IPS-18a (cell line): ENCODE results near the gene ANAPC2.
A peak's percentile ranks its signal among the peaks of the same experiment; 100 is the strongest.
"Not testable (repeated sequence)": the region's sequence is repeated elsewhere in the genome, so short reads cannot be mapped to it uniquely, and the experiment has no call there.

Experiments
- H3K27ac ChIP-seq: one replicate; pipeline ENCODE4 v1.5.1; 2013; ENCODE audit warnings: low read length
- H3K27me3 ChIP-seq: one replicate; pipeline ENCODE4 v1.6.1; 2013; ENCODE audit warnings: mild to moderate bottlenecking, low read length; ENCODE audit not compliant: control insufficient read depth, insufficient read depth
- H3K36me3 ChIP-seq: one replicate; pipeline ENCODE4 v1.6.1; 2013; ENCODE audit warnings: low read depth, low read length; ENCODE audit not compliant: control insufficient read depth
- H3K4me1 ChIP-seq: one replicate; pipeline ENCODE4 v1.6.1; 2013; ENCODE audit warnings: low read depth, low read length; ENCODE audit not compliant: control insufficient read depth
- H3K4me3 ChIP-seq: one replicate; pipeline ENCODE4 v1.5.1; 2013; ENCODE audit warnings: low read length
- H3K9ac ChIP-seq: one replicate; pipeline ENCODE4 v1.6.1; 2013; ENCODE audit warnings: mild to moderate bottlenecking, low read length, moderate library complexity
- H3K9me3 ChIP-seq: one replicate; pipeline ENCODE4 v1.6.1; 2013; ENCODE audit warnings: low read depth, low read length; ENCODE audit not compliant: control insufficient read depth

Gene ANAPC2

GRCh38 chr9:137138722-137139467 is 49.5 kb downstream of the ANAPC2 start, which contains the start of gene GRIN1:
Gene GRIN1 (plus strand): TSS chr9:137139154. CDS start chr9:137139487, 333 bp downstream.
- H3K36me3 ChIP-seq: no peaks in the 10 kb centered on the region
- H3K27me3 ChIP-seq: peaks cover 88% of the 10 kb centered on the region
- no peak within 1 kb of the TSS for H3K9ac ChIP-seq
- no peaks in the 10 kb centered on the region for H3K4me1 ChIP-seq
- no peak within 1 kb of the TSS for H3K27ac ChIP-seq
- no peak within 1 kb of the TSS for H3K4me3 ChIP-seq
- no peaks in the 10 kb centered on the region for H3K9me3 ChIP-seq

DNA sequence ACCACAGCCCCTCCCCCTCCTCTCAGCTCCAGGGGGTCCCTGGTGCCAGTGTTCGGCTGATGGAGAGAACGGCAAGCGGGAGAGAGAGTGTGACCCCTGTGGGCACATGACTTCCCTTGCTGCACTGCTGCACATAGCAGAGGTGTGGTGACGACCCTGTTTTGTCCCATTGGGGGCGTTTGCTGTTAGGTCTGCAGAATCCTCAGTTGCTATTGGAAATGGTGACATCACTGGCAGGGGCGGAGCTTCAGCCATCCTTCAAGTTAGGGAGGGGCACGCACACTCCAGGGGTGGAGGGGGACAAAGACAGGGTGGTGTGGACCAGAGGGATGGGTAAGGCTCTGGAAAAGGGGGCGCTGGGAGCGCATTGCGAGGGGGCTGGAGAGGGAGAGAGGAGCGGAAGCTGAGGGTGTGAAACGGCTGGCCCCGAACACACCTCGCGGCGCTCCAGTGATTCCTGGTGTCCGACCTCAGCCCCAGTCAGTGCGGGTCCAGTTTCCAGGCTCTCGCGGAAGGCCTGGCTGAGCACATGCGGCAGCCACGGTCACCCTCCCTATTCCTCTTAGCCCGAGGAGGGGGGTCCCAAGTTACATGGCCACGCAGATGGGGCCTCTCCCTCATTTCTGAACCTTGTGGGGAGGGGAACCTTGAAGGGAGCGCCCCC is 50.2 kb downstream of the ANAPC2 start:
- peaks cover 83% of the 10 kb centered on the region for H3K27me3 ChIP-seq
- no peak overlapping the region for H3K27ac ChIP-seq
- no peak overlapping the region for H3K4me3 ChIP-seq
- H3K9me3 ChIP-seq: no peaks in the 10 kb centered on the region
- H3K36me3 ChIP-seq: no peaks in the 10 kb centered on the region
- no peak overlapping the region for H3K9ac ChIP-seq
- H3K4me1 ChIP-seq: no peaks in the 10 kb centered on the region

DNA sequence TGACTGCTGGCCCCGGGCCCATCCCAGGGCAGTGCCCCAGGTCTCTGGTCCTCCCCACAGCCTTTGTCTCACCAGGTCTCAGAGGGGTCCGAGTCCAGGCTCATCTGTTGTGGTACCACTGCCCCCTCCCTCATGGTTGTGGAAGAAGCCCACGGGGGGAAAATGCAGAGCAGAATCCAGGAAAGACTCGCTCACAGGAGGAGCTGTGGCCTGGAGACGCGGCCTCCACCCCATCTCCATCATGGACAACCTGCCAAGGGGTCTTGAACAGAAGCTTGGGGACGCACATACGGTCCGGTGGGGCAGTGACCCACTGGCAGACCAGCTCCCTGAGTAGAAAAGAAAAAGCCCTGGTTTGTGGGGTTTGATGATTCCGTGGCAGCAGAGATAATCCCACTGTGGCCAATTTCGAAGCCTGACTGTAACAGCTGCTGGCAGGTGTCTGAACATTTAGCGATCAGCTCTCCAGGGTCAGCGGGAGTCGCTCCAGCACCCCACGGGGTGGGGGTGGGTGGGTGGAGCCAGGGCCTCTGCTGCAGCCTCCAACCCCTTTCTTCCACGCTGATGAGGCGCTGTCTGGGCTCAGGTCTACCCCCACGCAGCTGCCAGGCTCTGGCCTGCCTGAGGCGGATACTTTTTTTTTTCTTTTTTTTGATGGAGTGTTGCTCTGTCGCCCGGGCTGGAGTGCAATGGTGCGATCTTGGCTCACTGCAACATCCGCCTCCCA is 51.3 kb downstream of the ANAPC2 start:
- no peaks in the 10 kb centered on the region for H3K4me1 ChIP-seq
- H3K36me3 ChIP-seq: no peaks in the 10 kb centered on the region
- peaks cover 79% of the 10 kb centered on the region for H3K27me3 ChIP-seq
- H3K9ac ChIP-seq: no peak overlapping the region
- H3K4me3 ChIP-seq: no peak overlapping the region
- no peaks in the 10 kb centered on the region for H3K9me3 ChIP-seq
- no peak overlapping the region for H3K27ac ChIP-seq

- H3K9me3 ChIP-seq: no peaks in the 10 kb centered on the region
- no peak overlapping the region for H3K4me3 ChIP-seq
- H3K27me3 ChIP-seq: peaks cover 77% of the 10 kb centered on the region
- no peaks in the 10 kb centered on the region for H3K36me3 ChIP-seq
- no peaks in the 10 kb centered on the region for H3K4me1 ChIP-seq
- H3K9ac ChIP-seq: no peak overlapping the region
- H3K27ac ChIP-seq: no peak overlapping the region
Observed at GRCh38 chr9:137136261-137136880, 52.0 kb downstream of the ANAPC2 start.

DNA sequence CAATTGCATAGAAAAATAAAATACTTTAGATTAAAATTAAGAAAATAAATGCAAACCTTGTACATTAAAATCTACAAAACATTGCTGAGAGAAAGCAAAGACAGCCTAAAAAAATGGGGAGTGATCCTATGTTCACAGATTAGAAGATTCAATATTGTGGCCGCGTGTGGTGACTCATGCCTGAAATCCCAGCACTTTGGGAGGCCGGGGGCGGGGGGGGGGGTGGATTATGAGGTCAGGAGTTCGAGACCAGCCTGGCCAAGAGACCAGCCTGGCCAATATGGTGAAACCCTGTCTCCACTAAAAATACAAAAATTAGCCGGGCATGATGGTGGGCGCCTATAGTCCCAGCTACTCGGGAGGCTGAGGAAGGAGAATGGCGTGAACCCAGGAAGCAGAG is 53.2 kb downstream of the ANAPC2 start:
- H3K27ac ChIP-seq, H3K9ac ChIP-seq, H3K4me1 ChIP-seq, H3K36me3 ChIP-seq, H3K9me3 ChIP-seq, H3K4me3 ChIP-seq: not testable (repeated sequence)
- peaks cover 77% of the 10 kb centered on the region for H3K27me3 ChIP-seq

DNA sequence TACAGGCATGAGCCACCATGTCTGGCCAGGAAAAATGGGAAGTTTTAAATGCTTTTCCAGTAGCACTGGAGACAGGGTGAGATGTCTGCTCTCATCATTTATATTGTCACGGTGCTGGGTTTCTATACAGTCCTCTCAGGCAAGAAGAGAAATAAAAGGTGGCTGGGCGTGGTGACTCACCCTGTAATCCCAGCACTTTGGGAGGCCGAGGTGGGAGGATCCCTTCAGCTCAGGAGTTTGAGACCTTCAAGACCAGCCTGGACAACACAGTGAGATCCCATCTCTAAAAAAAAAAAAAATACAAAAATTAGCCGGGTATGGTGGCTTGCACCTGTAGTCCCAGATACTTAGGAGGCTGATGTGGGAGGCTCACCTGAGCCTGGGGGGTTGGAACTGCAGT is 54.2 kb downstream of the ANAPC2 start:
- Histone ChIP-seq H3K27me3 (peaks cover 68% of the 10 kb centered on the region), H3K9ac (no peak overlapping the region), H3K4me3 (no peak overlapping the region), H3K36me3 (no peaks in the 10 kb centered on the region), H3K27ac (no peak overlapping the region), H3K4me1 (no peaks in the 10 kb centered on the region), H3K9me3 (no peaks in the 10 kb centered on the region)

DNA sequence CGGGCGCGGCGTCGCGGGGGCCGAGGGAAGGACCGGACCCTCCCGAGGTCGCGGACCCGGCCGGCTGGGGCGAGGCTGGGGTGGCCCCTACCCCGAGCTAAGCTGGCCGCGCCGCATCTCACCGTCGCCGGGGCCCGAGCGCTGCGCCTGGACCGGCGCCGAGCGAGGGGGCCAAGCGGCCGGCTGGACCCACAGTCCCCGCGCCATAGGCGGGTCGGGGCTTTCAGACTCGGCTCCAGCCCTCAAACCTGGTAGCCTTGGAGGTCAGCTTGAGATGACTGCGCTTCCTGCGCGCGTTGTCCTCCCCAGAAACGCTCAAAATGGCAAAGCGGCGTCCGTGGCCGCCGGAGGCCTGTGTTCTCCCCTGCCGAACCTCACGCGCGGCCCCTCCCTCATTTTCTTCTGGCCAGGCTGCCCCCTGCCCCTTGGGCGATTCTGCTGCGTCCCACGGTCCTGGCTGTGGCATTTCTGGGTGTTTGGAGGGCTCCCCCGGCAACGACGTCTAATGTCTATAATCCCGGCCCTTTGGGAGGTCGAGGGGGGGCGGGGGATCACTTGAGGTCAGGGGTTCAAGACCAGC is 58.1 kb downstream of the ANAPC2 start:
- Histone ChIP-seq H3K27me3 (peaks cover 40% of the 10 kb centered on the region), H3K27ac (no peak overlapping the region), H3K36me3 (no peaks in the 10 kb centered on the region), H3K9me3 (no peaks in the 10 kb centered on the region), H3K4me1 (peaks cover 5% of the 10 kb centered on the region), H3K4me3 (peak overlapping the region; percentile 72), H3K9ac (peak overlapping the region; percentile 58)

DNA sequence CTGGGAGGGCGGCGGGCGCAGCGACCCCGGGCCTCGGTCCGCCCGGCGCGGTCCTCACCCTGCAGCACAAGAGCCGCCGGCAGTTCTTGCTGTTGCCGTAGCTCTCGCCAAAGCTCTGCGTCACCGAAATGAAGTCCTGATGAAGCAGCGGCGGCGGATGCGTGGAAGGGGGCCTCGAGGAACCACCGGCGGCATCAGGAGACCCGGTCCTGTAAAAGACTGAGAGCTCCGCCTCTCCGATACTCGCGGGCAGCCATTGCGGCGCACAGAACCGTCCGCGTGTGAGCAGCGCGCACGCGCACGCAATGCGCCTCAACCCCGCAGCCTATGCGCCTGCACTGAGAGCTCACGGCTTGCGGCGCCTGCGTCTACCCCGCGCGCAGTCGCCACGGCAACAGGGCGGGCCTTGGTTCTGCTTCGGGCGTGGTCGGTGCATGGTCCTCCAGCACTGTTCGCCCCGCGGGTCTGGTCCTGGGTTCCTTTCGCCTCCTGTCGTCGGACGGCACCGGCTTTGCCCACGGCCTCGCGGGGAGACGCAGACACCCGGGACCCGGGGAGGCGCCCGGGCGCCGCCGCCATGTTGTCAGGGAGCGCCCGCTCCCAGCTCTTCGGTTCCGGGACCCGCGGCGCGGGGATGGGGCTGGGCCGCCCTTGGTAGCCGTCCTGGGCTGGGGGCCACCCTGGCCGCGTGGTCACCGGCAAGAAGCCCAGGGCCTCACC is 58.7 kb downstream of the ANAPC2 start:
- peak overlapping the region; percentile 58 for H3K9ac ChIP-seq
- H3K27me3 ChIP-seq: peaks cover 35% of the 10 kb centered on the region
- peak overlapping the region; percentile 72 for H3K4me3 ChIP-seq
- peaks cover 5% of the 10 kb centered on the region for H3K4me1 ChIP-seq
- no peak overlapping the region for H3K27ac ChIP-seq
- H3K36me3 ChIP-seq: no peaks in the 10 kb centered on the region
- no peaks in the 10 kb centered on the region for H3K9me3 ChIP-seq

GRCh38 chr9:137128862-137129455 is 59.4 kb downstream of the ANAPC2 start:
- H3K4me3 ChIP-seq: peak overlapping the region; percentile 72
- peak overlapping the region; percentile 58 for H3K9ac ChIP-seq
- no peaks in the 10 kb centered on the region for H3K9me3 ChIP-seq
- H3K27me3 ChIP-seq: peaks cover 35% of the 10 kb centered on the region
- H3K27ac ChIP-seq: no peak overlapping the region
- peaks cover 5% of the 10 kb centered on the region for H3K4me1 ChIP-seq
- no peaks in the 10 kb centered on the region for H3K36me3 ChIP-seq

- H3K9ac ChIP-seq: peak overlapping the region; percentile 58
Observed at GRCh38 chr9:137128158-137128861, 60.0 kb downstream of the ANAPC2 start.

More at GRCh38 chr9:137128158-137128861, 60.0 kb downstream of the ANAPC2 start:
- Histone ChIP-seq H3K4me3 (peak overlapping the region; percentile 72), H3K27me3 (peaks cover 34% of the 10 kb centered on the region), H3K9me3 (no peaks in the 10 kb centered on the region), H3K4me1 (peaks cover 5% of the 10 kb centered on the region), H3K27ac (no peak overlapping the region), H3K36me3 (no peaks in the 10 kb centered on the region)
